Measurements from ENCODE around the gene C4orf50. TPM values are rescaled to one million over a fixed set of nuclear protein-coding genes. Genes with fewer than 3 reads are reported as not detected.

The C4orf50 gene
- total RNA-seq, 1 donor from 2014 or later, result not detected

- no peak for DNase-seq
- H3K9me3 ChIP-seq (replicated peaks), result no peaks in the 10 kb centered on the region
- no peak overlapping the region for H3K27ac ChIP-seq (replicated peaks)
- H3K27me3 ChIP-seq (ENCODE audit: low read depth), result peaks cover 98% of the 10 kb centered on the region
- H3K4me1 ChIP-seq, result no peaks in the 10 kb centered on the region
- no peaks in the 10 kb centered on the region for H3K36me3 ChIP-seq
- H3K4me3 ChIP-seq, result no peak overlapping the region
- intact Hi-C loops (cut with micrococcal nuclease), result no loop called here
- no peak for TF ChIP-seq CTCF (IDR thresholded peaks at IDR 0.05; ENCODE audit: borderline replicate concordance)
Measured at GRCh38 chr4:5960252-5960880, 57.9 kb downstream of the C4orf50 start.

- Histone ChIP-seq H3K4me3 (no peak overlapping the region), H3K4me1 (no peaks in the 10 kb centered on the region), H3K36me3 (no peaks in the 10 kb centered on the region), H3K27ac (replicated peaks) (no peak overlapping the region), H3K27me3 (ENCODE audit: low read depth) (peaks cover 100% of the 10 kb centered on the region), H3K9me3 (replicated peaks) (no peaks in the 10 kb centered on the region)
- DNase-seq, result no peak
- intact Hi-C loops (cut with micrococcal nuclease), result no loop called here
- TF ChIP-seq CTCF (IDR thresholded peaks at IDR 0.05; ENCODE audit: borderline replicate concordance), result no peak
Measured at GRCh38 chr4:5959211-5959982, 58.8 kb downstream of the C4orf50 start.

GRCh38 chr4:5958199-5958735, 60.0 kb downstream of the C4orf50 start:
- no peak for DNase-seq
- Histone ChIP-seq H3K36me3 (no peaks in the 10 kb centered on the region), H3K9me3 (replicated peaks) (no peaks in the 10 kb centered on the region), H3K27me3 (ENCODE audit: low read depth) (peaks cover 100% of the 10 kb centered on the region), H3K27ac (replicated peaks) (no peak overlapping the region), H3K4me1 (no peaks in the 10 kb centered on the region), H3K4me3 (no peak overlapping the region)
- TF ChIP-seq CTCF (IDR thresholded peaks at IDR 0.05; ENCODE audit: borderline replicate concordance), result no peak
- intact Hi-C loops (cut with micrococcal nuclease), result no loop called here

- Histone ChIP-seq H3K9me3 (replicated peaks) (no peaks in the 10 kb centered on the region), H3K4me3 (no peak overlapping the region), H3K27me3 (ENCODE audit: low read depth) (peaks cover 99% of the 10 kb centered on the region), H3K4me1 (no peaks in the 10 kb centered on the region), H3K36me3 (no peaks in the 10 kb centered on the region), H3K27ac (replicated peaks) (no peak overlapping the region)
- TF ChIP-seq CTCF (IDR thresholded peaks at IDR 0.05; ENCODE audit: borderline replicate concordance), result no peak
- intact Hi-C loops (cut with micrococcal nuclease), result no loop called here
- DNase-seq, result no peak
Measured at GRCh38 chr4:5957076-5957475, 61.2 kb downstream of the C4orf50 start.

GRCh38 chr4:5956285-5957021, 61.8 kb downstream of the C4orf50 start:
- DNase-seq, result no peak
- Histone ChIP-seq H3K27ac (replicated peaks) (no peak overlapping the region), H3K4me3 (no peak overlapping the region), H3K4me1 (no peaks in the 10 kb centered on the region), H3K27me3 (ENCODE audit: low read depth) (peaks cover 99% of the 10 kb centered on the region), H3K9me3 (replicated peaks) (no peaks in the 10 kb centered on the region), H3K36me3 (no peaks in the 10 kb centered on the region)
- intact Hi-C loops (cut with micrococcal nuclease), result no loop called here
- no peak for TF ChIP-seq CTCF (IDR thresholded peaks at IDR 0.05; ENCODE audit: borderline replicate concordance)

Data from left ventricle myocardium inferior (tissue), 1 donor.